GM20431 (cell line): ENCODE results near the gene CCNY.

ENCODE experiments used
- in situ Hi-C: fragments of 300-500 bp; cut with MseI, MboI; formaldehyde crosslinking; loops from one replicate; pipeline ENCODE4 v1.15.0; 2020; ENCODE audit warnings: low sequenced_read_pairs; ENCODE audit not compliant: unreplicated experiment

CCNY gene

GRCh38 chr10:35567951-35568350, 231.6 kb downstream of the CCNY start:
- in situ Hi-C loops = loop anchor here (25.0 kb wide), 2 partner anchors 331 to 456 kb away; no protein-coding TSS in a partner anchor

- in situ Hi-C loops = loop anchor here (25.0 kb wide), 2 partner anchors 331 to 456 kb away; no protein-coding TSS in a partner anchor
These were observed 232.2 kb downstream of the CCNY start for GRCh38 chr10:35568483-35569015.

- in situ Hi-C loops = loop anchor here (25.0 kb wide), 2 partner anchors 332 to 457 kb away; no protein-coding TSS in a partner anchor
These were observed 232.9 kb downstream of the CCNY start for GRCh38 chr10:35569111-35569707.

GRCh38 chr10:35569836-35570235, 233.5 kb downstream of the CCNY start:
- in situ Hi-C loops = loop anchor here (25.0 kb wide), 2 partner anchors 333 to 458 kb away; no protein-coding TSS in a partner anchor

GRCh38 chr10:35570397-35570796, 234.1 kb downstream of the CCNY start:
- in situ Hi-C loops = loop anchor here (25.0 kb wide), 2 partner anchors 333 to 458 kb away; no protein-coding TSS in a partner anchor

GRCh38 chr10:35572583-35572982, 236.3 kb downstream of the CCNY start:
- in situ Hi-C loops = loop anchor here (25.0 kb wide), 2 partner anchors 335 to 460 kb away; no protein-coding TSS in a partner anchor

- in situ Hi-C loops = loop anchor here (25.0 kb wide), 2 partner anchors 336 to 461 kb away; no protein-coding TSS in a partner anchor
These were observed 237.5 kb downstream of the CCNY start for GRCh38 chr10:35573796-35574195.

- in situ Hi-C loops = loop anchor here (25.0 kb wide), 2 partner anchors 338 to 463 kb away; no protein-coding TSS in a partner anchor
These were observed 238.6 kb downstream of the CCNY start for GRCh38 chr10:35574924-35575352.

- in situ Hi-C loops = no loop called here
These were observed 239.3 kb downstream of the CCNY start for GRCh38 chr10:35575640-35576039.

GRCh38 chr10:35576730-35577129, 240.4 kb downstream of the CCNY start:
- in situ Hi-C loops = no loop called here

- in situ Hi-C loops = no loop called here
These were observed 241.8 kb downstream of the CCNY start for GRCh38 chr10:35577926-35578617.

GRCh38 chr10:35578618-35578956, 242.3 kb downstream of the CCNY start:
- in situ Hi-C loops = no loop called here

- in situ Hi-C loops = no loop called here
These were observed 242.8 kb downstream of the CCNY start for GRCh38 chr10:35579116-35579515.

GRCh38 chr10:35579726-35580422, 243.6 kb downstream of the CCNY start:
- in situ Hi-C loops = no loop called here

GRCh38 chr10:35580423-35580770, 244.1 kb downstream of the CCNY start:
- in situ Hi-C loops = no loop called here

GRCh38 chr10:35581655-35582054, 245.3 kb downstream of the CCNY start:
- in situ Hi-C loops = no loop called here

- in situ Hi-C loops = no loop called here
These were observed 248.6 kb downstream of the CCNY start for GRCh38 chr10:35584946-35585345.

- in situ Hi-C loops = no loop called here
These were observed 249.0 kb downstream of the CCNY start for GRCh38 chr10:35585356-35585755.

GRCh38 chr10:35585903-35586535, 249.7 kb downstream of the CCNY start:
- in situ Hi-C loops = no loop called here

GRCh38 chr10:35588836-35589235, 252.5 kb downstream of the CCNY start:
- in situ Hi-C loops = no loop called here
